ENCODE data around the gene MEOX2. TPM values are rescaled to one million over a fixed set of nuclear protein-coding genes. Genes with fewer than 3 reads are reported as not detected.

MEOX2 gene
- total RNA-seq (ENCODE audit: low replicate concordance) = 0.25 TPM in 1 of 2 replicates, not detected in the other

DNA sequence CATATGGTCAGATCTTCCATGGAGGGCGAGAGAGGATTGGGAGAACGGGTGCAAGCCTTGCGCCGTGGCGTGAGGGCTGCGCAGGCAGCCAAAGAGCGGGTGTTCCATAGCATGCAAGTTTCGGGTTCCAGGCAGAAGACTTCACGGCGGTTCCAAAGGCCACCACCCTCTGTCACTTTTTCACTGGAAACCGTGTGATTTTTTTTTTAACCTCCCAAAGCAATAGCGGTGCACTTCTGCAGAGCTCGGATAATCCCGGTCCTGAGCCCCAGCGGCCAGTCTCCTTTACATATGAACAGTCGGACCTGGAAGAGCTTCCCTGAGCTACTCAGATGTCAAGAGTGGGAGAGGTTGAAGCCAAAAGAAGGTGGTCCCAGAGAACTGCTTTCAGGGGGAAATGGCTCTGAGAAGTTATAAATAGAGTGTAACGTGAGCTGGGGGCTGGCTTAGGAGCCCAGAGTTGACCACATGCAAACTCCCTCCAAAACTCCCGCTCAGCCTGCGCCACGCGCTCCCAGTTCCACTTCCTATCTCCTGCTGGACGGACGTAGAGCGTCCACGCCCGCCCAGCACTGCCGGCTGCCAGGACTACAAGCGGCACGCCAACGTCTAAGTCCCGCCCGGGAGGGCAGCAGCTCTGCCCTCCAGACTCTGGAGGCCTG lies at the start of gene MEOX2:
TSS of gene MEOX2 (minus strand) at position 389 of the 662 bp plus-strand sequence. CDS start at position 108, 281 bp downstream.
- Mint-ChIP-seq H3K27me3 (ENCODE audit: insufficient read depth, low read depth) (peaks cover 39% of the 10 kb centered on the region), H3K27ac (no peak within 1 kb of the TSS), H3K36me3 (no peaks in the 10 kb centered on the region), H3K4me1 (peaks cover 40% of the 10 kb centered on the region), H3K4me3 (peak within 1 kb of the TSS; percentile 86), H3K9me3 (no peaks in the 10 kb centered on the region)
- H3K36me3 ChIP-seq = no peaks in the 10 kb centered on the region
- DNase-seq (ENCODE audit: low spot score) = peak; percentile 69
- peaks cover 39% of the 10 kb centered on the region for H3K4me1 ChIP-seq
- H3K27me3 ChIP-seq = peaks cover 94% of the 10 kb centered on the region
- H3K27ac ChIP-seq = no peak within 1 kb of the TSS
- H3K79me2 ChIP-seq (ENCODE audit: low read depth) = no peaks in the 10 kb centered on the region
- H3F3A ChIP-seq (ENCODE audit: low read depth) = peaks cover 33% of the 10 kb centered on the region
- TF ChIP-seq EZH2phosphoT487 (IDR thresholded peaks at IDR 0.05) = peak; percentile 27
- TF ChIP-seq EZH2 (IDR thresholded peaks at IDR 0.05) = no peak
- peak within 1 kb of the TSS; percentile 54 for H3K4me3 ChIP-seq
- no peak within 1 kb of the TSS for H3K9ac ChIP-seq
- peak within 1 kb of the TSS; percentile 20 for H2AFZ ChIP-seq (replicated peaks)
- no peaks in the 10 kb centered on the region for H3K9me3 ChIP-seq (ENCODE audit: low read depth)
- peak within 1 kb of the TSS; percentile 93 for H3K4me2 ChIP-seq
- H4K20me1 ChIP-seq (ENCODE audit: low read depth) = peaks cover 24% of the 10 kb centered on the region

DNA sequence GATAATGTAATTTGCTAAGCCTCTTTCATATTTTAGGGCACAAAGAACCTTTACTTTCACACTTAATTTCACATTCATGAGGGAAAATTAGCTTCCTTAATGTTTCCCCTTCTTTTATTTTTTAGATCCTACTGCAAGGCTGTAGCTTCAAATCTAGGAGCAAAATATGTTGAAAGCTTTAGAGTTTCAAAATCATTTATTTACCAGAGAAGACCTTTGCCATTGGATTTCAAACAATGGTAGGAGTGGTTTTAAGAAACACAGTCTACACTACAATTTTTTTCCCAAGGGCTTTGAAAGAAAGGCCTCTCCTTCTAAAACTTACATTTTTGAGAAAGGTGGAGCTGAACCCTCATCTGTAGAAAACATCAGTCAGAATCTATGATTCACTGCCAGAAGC lies 43.3 kb upstream of the MEOX2 start:
- Histone ChIP-seq H3K27ac (no peak overlapping the region), H3K79me2 (ENCODE audit: low read depth) (no peaks in the 10 kb centered on the region), H3K27me3 (no peaks in the 10 kb centered on the region), H3K9ac (no peak overlapping the region), H2AFZ (replicated peaks) (peak overlapping the region; percentile 82), H3K4me3 (no peak overlapping the region), H3K4me1 (peaks cover 4% of the 10 kb centered on the region), H3K9me3 (ENCODE audit: low read depth) (no peaks in the 10 kb centered on the region), H3F3A (ENCODE audit: low read depth) (no peaks in the 10 kb centered on the region), H4K20me1 (ENCODE audit: low read depth) (no peaks in the 10 kb centered on the region), H3K36me3 (no peaks in the 10 kb centered on the region), H3K4me2 (no peak overlapping the region)
- Mint-ChIP-seq H3K4me1 (no peaks in the 10 kb centered on the region), H3K27ac (no peak overlapping the region), H3K9me3 (no peaks in the 10 kb centered on the region), H3K4me3 (no peak overlapping the region), H3K36me3 (no peaks in the 10 kb centered on the region), H3K27me3 (ENCODE audit: insufficient read depth, low read depth) (no peaks in the 10 kb centered on the region)
- no peak for DNase-seq (ENCODE audit: low spot score)
- TF ChIP-seq EZH2 (IDR thresholded peaks at IDR 0.05) = no peak
- TF ChIP-seq EZH2phosphoT487 (IDR thresholded peaks at IDR 0.05) = no peak
- TF ChIP-seq, protein P1, sequence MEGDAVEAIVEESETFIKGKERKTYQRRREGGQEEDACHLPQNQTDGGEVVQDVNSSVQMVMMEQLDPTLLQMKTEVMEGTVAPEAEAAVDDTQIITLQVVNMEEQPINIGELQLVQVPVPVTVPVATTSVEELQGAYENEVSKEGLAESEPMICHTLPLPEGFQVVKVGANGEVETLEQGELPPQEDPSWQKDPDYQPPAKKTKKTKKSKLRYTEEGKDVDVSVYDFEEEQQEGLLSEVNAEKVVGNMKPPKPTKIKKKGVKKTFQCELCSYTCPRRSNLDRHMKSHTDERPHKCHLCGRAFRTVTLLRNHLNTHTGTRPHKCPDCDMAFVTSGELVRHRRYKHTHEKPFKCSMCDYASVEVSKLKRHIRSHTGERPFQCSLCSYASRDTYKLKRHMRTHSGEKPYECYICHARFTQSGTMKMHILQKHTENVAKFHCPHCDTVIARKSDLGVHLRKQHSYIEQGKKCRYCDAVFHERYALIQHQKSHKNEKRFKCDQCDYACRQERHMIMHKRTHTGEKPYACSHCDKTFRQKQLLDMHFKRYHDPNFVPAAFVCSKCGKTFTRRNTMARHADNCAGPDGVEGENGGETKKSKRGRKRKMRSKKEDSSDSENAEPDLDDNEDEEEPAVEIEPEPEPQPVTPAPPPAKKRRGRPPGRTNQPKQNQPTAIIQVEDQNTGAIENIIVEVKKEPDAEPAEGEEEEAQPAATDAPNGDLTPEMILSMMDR (IDR thresholded peaks at IDR 0.05) = no peak

DNA sequence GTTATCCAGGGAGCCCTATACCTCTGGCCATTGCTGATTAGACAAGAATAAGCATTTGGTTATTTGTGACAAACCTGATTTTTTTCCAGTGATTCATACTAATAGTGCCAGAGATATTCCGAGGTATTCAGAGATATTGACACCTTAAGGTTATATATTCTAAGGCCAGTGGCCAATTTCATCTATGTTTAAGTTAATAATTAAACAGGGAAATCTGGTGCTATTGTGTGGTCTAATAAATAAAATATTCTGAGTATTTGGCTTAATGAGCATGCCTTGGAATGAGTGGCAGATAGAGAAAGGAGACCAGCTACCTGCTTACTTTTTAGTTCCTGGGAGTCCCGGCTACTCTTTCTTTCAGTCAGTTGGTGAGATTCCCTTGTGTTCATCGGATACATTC lies 38.6 kb upstream of the MEOX2 start:
- Histone ChIP-seq H3K9ac (no peak overlapping the region), H3K9me3 (ENCODE audit: low read depth) (no peaks in the 10 kb centered on the region), H3F3A (ENCODE audit: low read depth) (no peaks in the 10 kb centered on the region), H3K27ac (no peak overlapping the region), H3K4me2 (no peak overlapping the region), H2AFZ (replicated peaks) (no peak overlapping the region), H3K4me3 (no peak overlapping the region), H3K27me3 (no peaks in the 10 kb centered on the region), H3K36me3 (no peaks in the 10 kb centered on the region), H4K20me1 (ENCODE audit: low read depth) (no peaks in the 10 kb centered on the region), H3K79me2 (ENCODE audit: low read depth) (no peaks in the 10 kb centered on the region), H3K4me1 (peaks cover 4% of the 10 kb centered on the region)
- Mint-ChIP-seq H3K4me1 (no peaks in the 10 kb centered on the region), H3K36me3 (no peaks in the 10 kb centered on the region), H3K4me3 (no peak overlapping the region), H3K27ac (no peak overlapping the region), H3K9me3 (no peaks in the 10 kb centered on the region), H3K27me3 (ENCODE audit: insufficient read depth, low read depth) (no peaks in the 10 kb centered on the region)
- DNase-seq (ENCODE audit: low spot score) = no peak
- TF ChIP-seq EZH2phosphoT487 (IDR thresholded peaks at IDR 0.05) (no peak), EZH2 (IDR thresholded peaks at IDR 0.05) (no peak)
- TF ChIP-seq, protein P1 (IDR thresholded peaks at IDR 0.05) = no peak

DNA sequence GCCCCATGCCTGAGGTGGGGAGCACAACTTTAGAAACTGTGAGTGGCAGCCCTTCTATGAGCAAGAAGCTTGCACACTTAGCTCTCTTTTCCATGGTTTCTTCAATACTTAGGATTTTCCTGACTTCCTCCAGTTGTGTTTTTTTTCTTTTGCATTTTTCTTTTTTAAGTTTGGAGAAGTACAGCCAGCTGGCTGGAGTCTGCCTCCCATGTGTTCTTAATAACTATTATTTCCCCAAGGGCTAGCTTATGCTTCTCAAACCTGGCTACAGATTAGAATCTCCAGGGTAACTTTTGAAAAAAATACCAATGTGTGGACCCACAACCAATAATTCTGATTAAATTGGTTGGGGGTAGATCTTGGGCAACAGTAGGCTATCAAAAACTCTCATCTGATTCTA lies 37.4 kb upstream of the MEOX2 start:
- no peaks in the 10 kb centered on the region for H3K9me3 ChIP-seq (ENCODE audit: low read depth)
- no peaks in the 10 kb centered on the region for H3K36me3 ChIP-seq
- H3K4me1 ChIP-seq = peaks cover 4% of the 10 kb centered on the region
- H3K4me3 ChIP-seq = no peak overlapping the region
- no peak for DNase-seq (ENCODE audit: low spot score)
- no peaks in the 10 kb centered on the region for H4K20me1 ChIP-seq (ENCODE audit: low read depth)
- H3K27me3 ChIP-seq = no peaks in the 10 kb centered on the region
- no peaks in the 10 kb centered on the region for H3K79me2 ChIP-seq (ENCODE audit: low read depth)
- peak overlapping the region; percentile 28 for H2AFZ ChIP-seq (replicated peaks)
- TF ChIP-seq, protein P1 (IDR thresholded peaks at IDR 0.05) = no peak
- TF ChIP-seq EZH2 (IDR thresholded peaks at IDR 0.05) (no peak), EZH2phosphoT487 (IDR thresholded peaks at IDR 0.05) (no peak)
- Mint-ChIP-seq H3K4me3 (no peak overlapping the region), H3K9me3 (no peaks in the 10 kb centered on the region), H3K4me1 (no peaks in the 10 kb centered on the region), H3K27ac (no peak overlapping the region), H3K27me3 (ENCODE audit: insufficient read depth, low read depth) (no peaks in the 10 kb centered on the region), H3K36me3 (no peaks in the 10 kb centered on the region)
- no peak overlapping the region for H3K4me2 ChIP-seq
- no peak overlapping the region for H3K27ac ChIP-seq
- no peak overlapping the region for H3K9ac ChIP-seq
- H3F3A ChIP-seq (ENCODE audit: low read depth) = no peaks in the 10 kb centered on the region
